Islet precursor cell (in vitro differentiated cells): ENCODE results near the gene OPN1MW2.
"Not testable (repeated sequence)": the region's sequence is repeated elsewhere in the genome, so short reads cannot be mapped to it uniquely, and the experiment has no call there.

Source experiments
- DNase-seq: peaks from one replicate; pipeline ENCODE4 v3.0.0-alpha.2; 2018

OPN1MW2 gene

GRCh38 chrX:154219456-154219855 lies at the start of gene OPN1MW2:
Gene OPN1MW2, plus strand, starts transcription at chrX:154219756. Its CDS starts 60 bp downstream, at chrX:154219816.
- DNase-seq, result not testable (repeated sequence)

- DNase-seq, result not testable (repeated sequence)
Observed at GRCh38 chrX:154172535-154172943, 47.0 kb upstream of the OPN1MW2 start.

- DNase-seq, result not testable (repeated sequence)
Observed at GRCh38 chrX:154174356-154174755, 45.2 kb upstream of the OPN1MW2 start.

- DNase-seq, result not testable (repeated sequence)
Observed at GRCh38 chrX:154182296-154182695, 37.3 kb upstream of the OPN1MW2 start, which contains the start of gene OPN1MW. Gene OPN1MW, plus strand, starts transcription at chrX:154182596. Its CDS starts 82 bp downstream, at chrX:154182678.

GRCh38 chrX:154183794-154184193 lies 35.8 kb upstream of the OPN1MW2 start:
- not testable (repeated sequence) for DNase-seq

- not testable (repeated sequence) for DNase-seq
Observed at GRCh38 chrX:154192846-154193245, 26.7 kb upstream of the OPN1MW2 start.

GRCh38 chrX:154194316-154194715 lies 25.2 kb upstream of the OPN1MW2 start:
- DNase-seq, result not testable (repeated sequence)

GRCh38 chrX:154196466-154196865 lies 23.1 kb upstream of the OPN1MW2 start:
- DNase-seq, result not testable (repeated sequence)

GRCh38 chrX:154209670-154210418 lies 9.7 kb upstream of the OPN1MW2 start:
- not testable (repeated sequence) for DNase-seq

- DNase-seq, result not testable (repeated sequence)
Observed at GRCh38 chrX:154211057-154211456, 8.5 kb upstream of the OPN1MW2 start.

- DNase-seq, result not testable (repeated sequence)
Observed at GRCh38 chrX:154211499-154211898, 8.1 kb upstream of the OPN1MW2 start.

GRCh38 chrX:154225292-154225691 lies 5.7 kb downstream of the OPN1MW2 start:
- DNase-seq, result not testable (repeated sequence)

GRCh38 chrX:154226706-154227105 lies 7.2 kb downstream of the OPN1MW2 start:
- not testable (repeated sequence) for DNase-seq

GRCh38 chrX:154231443-154231842 lies 11.9 kb downstream of the OPN1MW2 start:
- not testable (repeated sequence) for DNase-seq

- not testable (repeated sequence) for DNase-seq
Observed at GRCh38 chrX:154233620-154234019, 14.1 kb downstream of the OPN1MW2 start.

GRCh38 chrX:154238939-154239559 lies 19.5 kb downstream of the OPN1MW2 start:
- DNase-seq, result not testable (repeated sequence)

GRCh38 chrX:154239982-154240503 lies 20.5 kb downstream of the OPN1MW2 start:
- DNase-seq, result not testable (repeated sequence)

- DNase-seq, result not testable (repeated sequence)
Observed at GRCh38 chrX:154247377-154248045, 28.0 kb downstream of the OPN1MW2 start.

- DNase-seq, result not testable (repeated sequence)
Observed at GRCh38 chrX:154248076-154248475, 28.5 kb downstream of the OPN1MW2 start.

GRCh38 chrX:154257282-154257681 lies 37.7 kb downstream of the OPN1MW2 start, which contains the start of gene OPN1MW3:
Gene OPN1MW3, plus strand, starts transcription at chrX:154257582. Its CDS starts 38 bp downstream, at chrX:154257620.
- DNase-seq, result not testable (repeated sequence)

- DNase-seq, result not testable (repeated sequence)
Observed at GRCh38 chrX:154258711-154259110, 39.2 kb downstream of the OPN1MW2 start.

- not testable (repeated sequence) for DNase-seq
Observed at GRCh38 chrX:154263072-154263471, 43.5 kb downstream of the OPN1MW2 start.

GRCh38 chrX:154269245-154269644 lies 49.7 kb downstream of the OPN1MW2 start:
- DNase-seq, result not testable (repeated sequence)
